IPS-20b (cell line): ENCODE data around the gene CACNA1C.
"Not testable (repeated sequence)": the region's sequence is repeated elsewhere in the genome, so short reads cannot be mapped to it uniquely, and the experiment has no call there.

Source experiments
- H3K27ac ChIP-seq: one replicate; pipeline ENCODE4 v1.5.1; 2013; ENCODE audit warnings: low read length
- H3K27me3 ChIP-seq: 2 replicates; pipeline ENCODE4 v1.6.1; 2013; ENCODE audit warnings: mild to moderate bottlenecking, low read length, inconsistent platforms; ENCODE audit not compliant: insufficient read depth
- H3K36me3 ChIP-seq: 2 replicates; pipeline ENCODE4 v1.6.1; 2013; ENCODE audit warnings: low read depth, mild to moderate bottlenecking, inconsistent platforms, low read length, moderate library complexity; ENCODE audit not compliant: insufficient read depth
- H3K4me1 ChIP-seq: 2 replicates; pipeline ENCODE4 v1.6.1; 2013; ENCODE audit warnings: mild to moderate bottlenecking, control low read depth, inconsistent platforms, low read length, moderate library complexity; ENCODE audit not compliant: insufficient read depth
- H3K4me3 ChIP-seq: 2 replicates; pipeline ENCODE4 v1.5.1; 2013; ENCODE audit warnings: mild to moderate bottlenecking, low read length, inconsistent platforms
- H3K9ac ChIP-seq: 2 replicates; pipeline ENCODE4 v1.6.1; 2013; ENCODE audit warnings: low read depth, mild to moderate bottlenecking, inconsistent platforms, low read length, moderate library complexity
- H3K9me3 ChIP-seq: 2 replicates; pipeline ENCODE4 v1.6.1; 2013; ENCODE audit warnings: mild to moderate bottlenecking, low read depth, low read length, inconsistent platforms; ENCODE audit not compliant: insufficient read depth

CACNA1C gene

DNA sequence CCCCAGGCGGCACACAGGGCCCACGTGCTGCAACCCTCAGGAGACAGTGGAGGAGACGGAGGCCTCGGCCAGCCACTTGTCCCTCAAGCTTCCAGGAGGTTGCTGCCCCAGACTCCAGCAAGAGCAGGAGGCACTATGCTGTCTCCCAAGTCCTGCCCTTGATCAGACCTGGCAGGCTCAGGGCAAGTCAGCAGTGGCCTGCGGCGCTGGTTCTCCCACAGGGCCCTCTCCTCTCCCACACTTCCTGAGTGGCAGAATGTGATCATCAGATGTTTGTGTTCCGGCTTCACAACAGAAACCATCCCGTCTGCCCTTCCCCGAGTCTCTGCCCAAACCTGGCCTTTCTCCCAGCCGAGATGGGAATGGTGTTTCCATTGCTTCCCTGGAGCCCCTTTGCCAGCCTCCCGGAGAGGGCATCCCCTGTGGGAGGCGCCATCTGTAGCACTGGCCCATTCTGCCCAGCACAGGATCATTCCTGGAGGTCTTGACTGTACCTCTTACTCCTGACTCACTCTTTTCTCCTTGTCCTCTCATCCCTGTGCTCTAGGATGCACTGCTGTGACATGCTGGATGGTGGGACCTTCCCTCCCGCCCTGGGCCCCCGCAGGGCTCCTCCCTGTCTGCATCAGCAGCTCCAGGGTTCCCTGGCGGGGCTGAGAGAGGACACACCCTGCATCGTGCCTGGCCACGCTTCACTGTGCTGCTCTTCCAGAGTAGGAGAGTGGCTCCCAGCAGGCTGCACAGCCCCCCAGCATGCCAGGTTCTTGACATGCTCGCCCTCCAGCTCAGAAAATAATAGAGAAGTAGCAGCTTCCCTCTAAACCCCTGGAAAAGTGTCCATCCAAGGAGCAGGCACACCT is 627.3 kb downstream of the CACNA1C start:
- Histone ChIP-seq H3K27me3 (no peaks in the 10 kb centered on the region), H3K9me3 (no peaks in the 10 kb centered on the region), H3K4me3 (no peak overlapping the region), H3K9ac (no peak overlapping the region), H3K4me1 (peaks cover 8% of the 10 kb centered on the region), H3K36me3 (no peaks in the 10 kb centered on the region), H3K27ac (no peak overlapping the region)

DNA sequence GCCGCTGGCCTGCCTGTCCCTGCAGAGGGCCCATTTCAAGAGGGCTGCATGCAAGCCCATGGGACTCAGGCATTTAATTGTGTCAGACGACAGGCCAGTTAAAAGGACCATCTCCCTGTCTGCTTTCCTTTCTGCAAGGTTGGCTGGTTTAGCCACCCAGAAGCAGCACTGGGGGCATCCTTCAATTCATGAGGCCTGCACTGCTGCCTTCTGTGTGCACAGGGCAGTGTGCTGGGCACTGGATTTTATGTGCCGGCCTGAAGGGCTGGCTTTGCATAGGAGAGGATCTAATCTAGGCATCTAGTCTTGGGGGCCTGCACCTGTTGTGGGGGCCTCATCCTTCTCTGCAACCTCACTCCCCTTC is 627.9 kb downstream of the CACNA1C start:
- H3K9ac ChIP-seq: no peak overlapping the region
- H3K27ac ChIP-seq: no peak overlapping the region
- peaks cover 8% of the 10 kb centered on the region for H3K4me1 ChIP-seq
- no peaks in the 10 kb centered on the region for H3K27me3 ChIP-seq
- H3K4me3 ChIP-seq: no peak overlapping the region
- no peaks in the 10 kb centered on the region for H3K36me3 ChIP-seq
- no peaks in the 10 kb centered on the region for H3K9me3 ChIP-seq

DNA sequence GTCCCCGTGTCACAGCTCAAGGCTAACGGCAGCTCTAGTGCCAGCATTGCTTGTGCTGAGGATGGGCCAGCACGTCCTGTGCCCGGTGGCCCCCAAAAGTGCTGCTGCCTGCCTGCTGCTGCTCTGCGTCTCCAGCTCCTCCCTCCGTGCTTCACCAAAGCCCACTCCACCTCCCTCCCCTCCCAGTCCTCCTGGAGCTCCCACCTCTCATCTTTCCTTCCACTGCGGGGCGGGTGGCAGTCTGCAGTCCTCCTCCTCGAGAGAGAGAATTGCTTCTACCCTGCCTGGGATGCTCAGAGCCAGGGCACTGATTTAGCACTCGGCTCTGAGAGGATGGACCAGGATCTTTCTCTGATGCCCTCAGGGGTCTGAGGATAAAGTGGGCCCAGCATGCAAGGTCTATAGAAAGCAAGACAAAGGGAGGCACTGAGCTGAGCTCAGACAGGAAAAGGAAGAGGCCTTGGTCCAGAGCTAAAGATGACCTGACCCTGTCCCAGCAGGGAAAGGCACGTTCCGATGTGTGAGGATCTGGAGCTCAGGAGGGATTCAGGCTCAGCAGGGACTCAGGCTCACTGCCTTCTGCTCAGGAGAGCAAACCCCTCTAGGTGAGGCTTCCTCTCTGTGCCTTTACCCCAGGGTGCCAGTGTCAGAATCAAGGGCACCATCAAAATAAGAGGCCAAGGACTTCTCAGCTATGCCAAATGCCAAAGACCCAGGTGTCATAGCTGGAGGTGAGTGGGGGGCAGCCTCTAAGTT is 628.8 kb downstream of the CACNA1C start:
- no peaks in the 10 kb centered on the region for H3K36me3 ChIP-seq

DNA sequence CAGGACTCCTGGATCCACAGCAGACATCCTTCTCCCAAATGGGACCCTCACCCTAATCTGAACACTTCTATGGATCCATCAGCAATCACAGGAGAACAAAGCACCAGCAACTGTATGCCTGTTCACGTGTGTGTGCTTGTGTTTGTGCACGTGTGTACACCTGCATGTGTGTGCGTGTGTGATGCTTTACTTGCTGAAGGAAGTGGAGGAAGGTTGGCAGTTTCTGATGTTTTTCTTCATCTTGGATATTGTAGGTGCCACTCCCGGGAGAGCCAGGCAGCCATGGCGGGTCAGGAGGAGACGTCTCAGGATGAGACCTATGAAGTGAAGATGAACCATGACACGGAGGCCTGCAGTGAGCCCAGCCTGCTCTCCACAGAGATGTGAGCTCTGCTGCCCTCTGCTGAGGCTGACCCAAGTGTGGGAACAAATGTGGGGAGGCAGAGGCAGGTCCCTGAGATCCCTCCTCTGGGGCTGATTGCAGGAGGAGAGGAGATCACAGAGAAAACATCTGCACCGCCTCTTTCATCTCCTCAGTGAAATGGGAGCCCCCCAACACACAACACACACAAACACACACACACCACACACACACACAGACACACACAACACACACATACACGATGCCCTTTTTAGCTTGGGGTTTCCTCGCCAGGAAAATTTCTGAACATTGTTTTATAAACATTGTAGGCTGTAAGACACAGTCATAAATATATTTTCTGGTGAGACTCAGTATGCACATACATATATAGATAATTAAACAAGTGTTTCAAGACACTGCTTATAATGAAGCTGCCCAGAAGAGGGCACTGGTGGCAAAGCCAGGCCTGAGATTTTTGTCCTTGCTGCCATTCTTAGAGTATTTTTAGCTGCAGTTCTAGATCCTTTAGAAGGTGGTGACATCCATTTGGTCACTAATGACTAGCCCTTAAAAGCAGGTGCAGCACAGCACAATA is 629.8 kb downstream of the CACNA1C start:
- H3K4me1 ChIP-seq: peaks cover 8% of the 10 kb centered on the region
- H3K36me3 ChIP-seq: no peaks in the 10 kb centered on the region
- no peak overlapping the region for H3K9ac ChIP-seq
- H3K9me3 ChIP-seq: no peaks in the 10 kb centered on the region
- H3K4me3 ChIP-seq: no peak overlapping the region
- no peaks in the 10 kb centered on the region for H3K27me3 ChIP-seq
- no peak overlapping the region for H3K27ac ChIP-seq

More for the DNA sequence above, 628.8 kb downstream of the CACNA1C start:
- H3K4me1 ChIP-seq: peaks cover 8% of the 10 kb centered on the region
- no peak overlapping the region for H3K27ac ChIP-seq
- H3K9ac ChIP-seq: no peak overlapping the region
- no peaks in the 10 kb centered on the region for H3K27me3 ChIP-seq
- no peaks in the 10 kb centered on the region for H3K9me3 ChIP-seq
- no peak overlapping the region for H3K4me3 ChIP-seq

DNA sequence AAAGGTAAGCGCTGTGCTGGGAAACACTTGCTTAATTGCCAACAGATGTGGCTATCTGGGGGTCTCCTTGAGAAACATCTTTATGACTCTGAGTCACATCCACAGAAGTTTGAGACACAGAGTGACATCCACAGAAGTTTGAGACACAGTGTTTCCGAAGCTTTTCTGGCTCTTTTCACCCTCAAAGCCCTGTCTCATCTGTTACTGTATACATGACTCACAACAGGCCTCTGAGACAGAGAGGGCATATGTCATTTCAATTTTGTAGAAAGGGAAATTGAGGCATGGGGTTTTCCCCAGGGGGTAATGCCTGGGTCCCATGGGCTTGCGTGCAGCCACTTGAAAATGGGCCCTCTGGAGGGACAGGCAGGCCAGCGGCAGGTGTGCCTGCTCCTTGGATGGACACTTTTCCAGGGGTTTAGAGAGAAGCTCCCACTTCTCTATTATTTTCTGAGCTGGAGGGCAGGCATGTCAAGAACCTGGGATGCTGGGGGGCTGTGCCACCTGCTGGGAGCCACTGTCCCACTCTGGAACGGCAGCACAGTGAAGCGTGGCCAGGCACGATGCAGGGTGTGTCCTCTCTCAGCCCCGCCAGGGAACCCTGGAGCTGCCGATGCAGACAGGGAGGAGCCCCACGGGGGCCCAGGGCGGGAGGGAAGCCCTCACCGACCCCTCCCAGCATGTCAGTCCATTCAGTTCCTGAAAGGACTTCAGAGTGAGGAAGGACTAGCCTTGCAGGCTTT is 630.7 kb downstream of the CACNA1C start:
- no peak overlapping the region for H3K9ac ChIP-seq
- H3K4me3 ChIP-seq: no peak overlapping the region
- peaks cover 8% of the 10 kb centered on the region for H3K4me1 ChIP-seq
- H3K36me3 ChIP-seq: no peaks in the 10 kb centered on the region
- H3K27me3 ChIP-seq: no peaks in the 10 kb centered on the region
- no peak overlapping the region for H3K27ac ChIP-seq
- no peaks in the 10 kb centered on the region for H3K9me3 ChIP-seq

DNA sequence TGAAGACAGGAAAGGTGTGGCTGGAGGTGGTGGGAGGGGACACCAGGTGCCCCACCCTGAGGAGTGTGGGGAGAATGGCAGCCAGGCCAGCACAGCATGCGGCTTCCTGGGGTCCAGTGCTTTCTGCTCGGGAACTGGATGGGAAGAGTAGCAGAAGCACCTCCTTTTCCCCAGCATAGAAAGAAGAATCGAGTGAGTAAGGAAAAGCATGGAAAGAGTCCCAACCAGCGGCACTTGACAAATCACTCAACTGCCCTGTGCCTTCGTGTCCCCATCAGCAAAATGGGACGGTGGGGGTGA is 631.2 kb downstream of the CACNA1C start:
- not testable (repeated sequence) for H3K27me3 ChIP-seq, H3K4me1 ChIP-seq

DNA sequence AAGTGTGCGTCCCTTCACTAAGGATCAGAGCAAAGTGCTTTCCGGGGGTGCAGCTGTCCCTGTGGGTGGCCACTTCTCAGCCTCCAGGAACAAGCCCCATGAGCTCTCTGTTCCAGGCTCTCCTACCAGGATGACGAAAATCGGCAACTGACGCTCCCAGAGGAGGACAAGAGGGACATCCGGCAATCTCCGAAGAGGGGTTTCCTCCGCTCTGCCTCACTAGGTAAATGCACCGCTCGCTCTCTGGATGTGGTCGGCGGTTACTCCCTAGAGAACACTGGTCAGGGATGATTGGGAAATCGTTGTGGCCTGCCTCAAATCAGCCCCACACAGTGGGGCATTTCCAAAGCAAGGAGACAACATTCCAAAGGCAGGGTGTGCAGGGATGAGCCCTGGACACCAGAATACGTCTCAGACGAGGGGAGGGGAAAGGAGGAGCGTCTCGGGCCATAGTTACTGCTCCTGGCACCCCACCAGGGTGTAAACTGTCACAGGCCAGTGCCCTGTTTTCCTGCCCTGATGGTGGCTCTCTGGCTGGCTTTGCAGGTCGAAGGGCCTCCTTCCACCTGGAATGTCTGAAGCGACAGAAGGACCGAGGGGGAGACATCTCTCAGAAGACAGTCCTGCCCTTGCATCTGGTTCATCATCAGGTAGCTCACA is 633.0 kb downstream of the CACNA1C start:
- not testable (repeated sequence) for H3K9me3 ChIP-seq, H3K27ac ChIP-seq, H3K4me3 ChIP-seq, H3K36me3 ChIP-seq, H3K9ac ChIP-seq
- H3K4me1 ChIP-seq: peaks cover 13% of the 10 kb centered on the region
- peaks cover 14% of the 10 kb centered on the region for H3K27me3 ChIP-seq

More for the DNA sequence above, 631.2 kb downstream of the CACNA1C start:
- H3K36me3 ChIP-seq, H3K9me3 ChIP-seq, H3K4me3 ChIP-seq, H3K27ac ChIP-seq, H3K9ac ChIP-seq: not testable (repeated sequence)

DNA sequence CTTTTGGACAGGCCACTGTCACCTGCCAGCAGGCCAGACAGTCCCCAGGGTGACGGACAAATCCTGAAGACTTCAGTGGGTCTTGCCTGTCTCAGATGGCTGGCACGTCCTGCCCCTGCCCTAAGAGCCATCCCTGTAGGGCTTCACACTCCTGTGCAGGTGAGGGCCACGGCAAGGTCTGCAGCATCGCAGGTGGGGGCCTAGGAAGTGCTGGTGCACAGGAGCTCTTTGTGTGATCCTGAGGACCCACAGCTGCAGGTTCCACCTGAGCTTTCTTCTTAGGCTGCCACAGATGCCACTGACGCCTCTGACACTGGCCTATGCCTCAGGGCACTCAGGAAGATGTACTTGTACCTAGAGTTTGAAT is 633.5 kb downstream of the CACNA1C start:
- no peak overlapping the region for H3K27ac ChIP-seq
- H3K27me3 ChIP-seq: peaks cover 16% of the 10 kb centered on the region
- H3K9me3 ChIP-seq: no peaks in the 10 kb centered on the region
- no peak overlapping the region for H3K9ac ChIP-seq
- peaks cover 14% of the 10 kb centered on the region for H3K4me1 ChIP-seq
- H3K4me3 ChIP-seq: no peak overlapping the region
- H3K36me3 ChIP-seq: no peaks in the 10 kb centered on the region

DNA sequence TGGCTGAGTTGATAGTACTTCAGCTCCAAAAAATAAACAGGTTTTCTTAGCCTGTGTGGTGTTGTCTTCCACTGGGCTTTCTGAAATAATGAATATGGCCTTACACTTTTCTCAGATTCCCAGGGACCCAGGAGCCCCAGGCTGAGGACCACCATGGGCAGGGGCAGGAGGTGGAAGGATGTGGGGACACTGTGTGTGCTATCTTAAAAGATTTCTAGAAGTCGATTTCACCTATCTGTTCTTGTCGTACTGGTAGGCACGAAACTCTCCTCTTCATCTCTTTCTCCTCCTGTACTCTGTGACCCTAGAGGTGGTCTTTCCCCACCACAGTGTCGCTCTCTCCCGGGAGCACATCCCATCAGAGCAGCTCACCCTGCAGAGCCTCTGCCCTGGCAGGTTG is 634.3 kb downstream of the CACNA1C start:
- no peak overlapping the region for H3K27ac ChIP-seq
- no peaks in the 10 kb centered on the region for H3K9me3 ChIP-seq
- no peak overlapping the region for H3K4me3 ChIP-seq
- H3K9ac ChIP-seq: no peak overlapping the region
- H3K27me3 ChIP-seq: peaks cover 18% of the 10 kb centered on the region
- H3K4me1 ChIP-seq: peaks cover 14% of the 10 kb centered on the region
- no peaks in the 10 kb centered on the region for H3K36me3 ChIP-seq

DNA sequence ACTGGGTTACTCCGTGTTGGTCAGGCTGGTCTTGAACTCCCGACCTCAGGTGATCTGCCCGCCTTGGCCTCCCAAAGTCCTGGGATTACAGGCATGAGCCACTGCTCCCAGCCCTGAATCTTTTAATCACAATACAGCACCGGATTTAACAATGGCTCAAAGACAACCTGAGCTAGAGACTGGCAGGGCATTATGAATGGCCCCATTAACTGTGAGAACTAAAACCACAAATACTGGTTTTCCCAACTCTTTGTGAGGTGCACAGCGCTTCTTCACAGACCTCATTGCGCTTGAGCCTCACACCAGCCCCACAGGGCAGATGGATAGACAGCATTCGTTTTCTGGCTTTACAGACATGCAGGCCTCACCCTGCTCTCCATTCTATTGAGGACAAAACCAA is 634.9 kb downstream of the CACNA1C start:
- H3K27me3 ChIP-seq: peaks cover 24% of the 10 kb centered on the region

More for the DNA sequence above, 634.9 kb downstream of the CACNA1C start:
- Histone ChIP-seq H3K36me3 (no peaks in the 10 kb centered on the region), H3K4me1 (peaks cover 14% of the 10 kb centered on the region), H3K4me3 (no peak overlapping the region), H3K9me3 (no peaks in the 10 kb centered on the region), H3K27ac (no peak overlapping the region), H3K9ac (no peak overlapping the region)
